ENCODE data around the gene ZNF518A. TPM values are rescaled to one million over a fixed set of nuclear protein-coding genes. Genes with fewer than 3 reads are reported as not detected.

Gene ZNF518A
- polyA plus RNA-seq, 1 experiment, result 2.6 TPM

- DNase-seq (ENCODE audit: low read depth), result no peak
- no peaks in the 10 kb centered on the region for H3K36me3 ChIP-seq (ENCODE audit: control insufficient read depth, insufficient read depth, low read length)
- TF ChIP-seq, protein P1, sequence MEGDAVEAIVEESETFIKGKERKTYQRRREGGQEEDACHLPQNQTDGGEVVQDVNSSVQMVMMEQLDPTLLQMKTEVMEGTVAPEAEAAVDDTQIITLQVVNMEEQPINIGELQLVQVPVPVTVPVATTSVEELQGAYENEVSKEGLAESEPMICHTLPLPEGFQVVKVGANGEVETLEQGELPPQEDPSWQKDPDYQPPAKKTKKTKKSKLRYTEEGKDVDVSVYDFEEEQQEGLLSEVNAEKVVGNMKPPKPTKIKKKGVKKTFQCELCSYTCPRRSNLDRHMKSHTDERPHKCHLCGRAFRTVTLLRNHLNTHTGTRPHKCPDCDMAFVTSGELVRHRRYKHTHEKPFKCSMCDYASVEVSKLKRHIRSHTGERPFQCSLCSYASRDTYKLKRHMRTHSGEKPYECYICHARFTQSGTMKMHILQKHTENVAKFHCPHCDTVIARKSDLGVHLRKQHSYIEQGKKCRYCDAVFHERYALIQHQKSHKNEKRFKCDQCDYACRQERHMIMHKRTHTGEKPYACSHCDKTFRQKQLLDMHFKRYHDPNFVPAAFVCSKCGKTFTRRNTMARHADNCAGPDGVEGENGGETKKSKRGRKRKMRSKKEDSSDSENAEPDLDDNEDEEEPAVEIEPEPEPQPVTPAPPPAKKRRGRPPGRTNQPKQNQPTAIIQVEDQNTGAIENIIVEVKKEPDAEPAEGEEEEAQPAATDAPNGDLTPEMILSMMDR (IDR thresholded peaks at IDR 0.05; ENCODE audit: insufficient read depth, low read depth, low read length), result no peak
- peak overlapping the region; percentile 23; the same call in 1 of the 2 replicates for H3K4me3 ChIP-seq (ENCODE audit: low read depth, low read length)
- H3K27me3 ChIP-seq (ENCODE audit: control insufficient read depth, insufficient read depth, low read length), result no peaks in the 10 kb centered on the region
- ChIA-PET CTCF (interaction anchor here (1.2 kb wide), 1 partner anchor 108 kb away, joined by 5 read pairs; no protein-coding TSS in a partner anchor), POLR2A (no interaction called here)
Observed at GRCh38 chr10:96124230-96125141, 5.6 kb upstream of the ZNF518A start.

- Histone ChIP-seq H3K36me3 (ENCODE audit: control insufficient read depth, insufficient read depth, low read length) (no peaks in the 10 kb centered on the region), H3K27me3 (ENCODE audit: control insufficient read depth, insufficient read depth, low read length) (no peaks in the 10 kb centered on the region), H3K4me3 (ENCODE audit: low read depth, low read length) (no peak overlapping the region)
- POLR2A ChIA-PET, result no interaction called here
- no peak for DNase-seq (ENCODE audit: low read depth)
- TF ChIP-seq, protein P1 (IDR thresholded peaks at IDR 0.05; ENCODE audit: insufficient read depth, low read depth, low read length), result no peak
- CTCF ChIA-PET, result no interaction called here
Observed at GRCh38 chr10:96125142-96125515, 5.0 kb upstream of the ZNF518A start.

DNA sequence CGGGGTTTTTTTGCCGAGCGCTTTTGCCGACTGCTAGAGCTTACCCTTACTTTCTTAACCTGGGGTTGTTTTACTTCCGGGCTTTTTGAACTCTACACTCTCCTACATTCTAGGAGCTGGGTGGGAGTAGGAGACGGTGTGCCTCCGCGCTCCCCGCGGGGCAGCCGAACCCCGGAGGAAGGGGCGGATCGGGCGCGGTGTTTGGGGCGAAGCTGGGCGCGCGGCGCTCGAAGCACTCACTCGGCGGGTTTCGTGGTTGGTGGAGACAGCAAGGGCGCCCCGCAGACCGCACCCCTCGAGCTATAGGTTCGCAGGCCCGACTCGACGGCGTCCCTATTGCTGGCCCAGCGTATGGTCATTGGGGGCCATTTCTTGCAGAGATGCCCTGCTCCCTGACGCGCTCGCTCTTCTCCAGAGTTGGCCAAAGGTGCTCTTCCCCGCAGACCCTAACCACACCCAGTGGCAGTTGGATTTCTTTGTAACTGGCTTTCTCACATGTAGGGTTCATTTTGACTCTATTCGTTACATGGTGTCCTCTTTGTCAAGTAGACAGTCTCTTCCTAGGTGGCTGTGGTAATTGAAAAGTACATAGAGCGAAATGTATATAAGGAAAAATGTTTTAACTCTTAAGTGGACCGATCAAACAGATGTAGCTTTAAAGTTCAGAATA is 364 bp downstream of the ZNF518A start:
- DNase-seq (ENCODE audit: low read depth), result peak; percentile 4
- CTCF ChIA-PET, result no interaction called here
- TF ChIP-seq, protein P1 (IDR thresholded peaks at IDR 0.05; ENCODE audit: insufficient read depth, low read depth, low read length), result peak; percentile 9; the same call in 1 of the 2 replicates
- POLR2A ChIA-PET, result no interaction called here
- Histone ChIP-seq H3K36me3 (ENCODE audit: control insufficient read depth, insufficient read depth, low read length) (no peaks in the 10 kb centered on the region), H3K4me3 (ENCODE audit: low read depth, low read length) (peak overlapping the region; percentile 65), H3K27me3 (ENCODE audit: control insufficient read depth, insufficient read depth, low read length) (no peaks in the 10 kb centered on the region)

GRCh38 chr10:96131621-96132020 is 1.5 kb downstream of the ZNF518A start:
- H3K36me3 ChIP-seq (ENCODE audit: control insufficient read depth, insufficient read depth, low read length), result no peaks in the 10 kb centered on the region
- DNase-seq (ENCODE audit: low read depth), result no peak
- TF ChIP-seq, protein P1 (IDR thresholded peaks at IDR 0.05; ENCODE audit: insufficient read depth, low read depth, low read length), result no peak
- CTCF ChIA-PET, result no interaction called here
- no peaks in the 10 kb centered on the region for H3K27me3 ChIP-seq (ENCODE audit: control insufficient read depth, insufficient read depth, low read length)
- no peak overlapping the region for H3K4me3 ChIP-seq (ENCODE audit: low read depth, low read length)
- POLR2A ChIA-PET, result no interaction called here

DNA sequence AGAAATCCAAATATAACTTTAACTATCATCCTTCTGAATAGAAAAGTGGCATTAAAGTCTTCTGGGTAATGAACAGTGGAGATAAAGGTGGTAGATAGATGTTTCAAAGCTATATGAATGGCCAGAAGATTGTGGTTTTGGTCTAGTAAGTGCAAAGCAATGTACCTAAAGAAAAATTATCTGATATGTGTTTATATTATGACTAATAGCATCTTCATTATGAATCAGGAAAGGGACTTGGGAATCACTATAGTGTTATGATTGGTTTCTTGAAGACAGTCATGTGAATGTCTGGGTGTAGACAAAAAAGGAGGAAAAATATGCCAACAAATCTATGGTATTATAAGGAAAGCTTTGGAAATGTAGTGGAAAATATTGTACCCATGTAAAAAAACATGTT is 3.0 kb downstream of the ZNF518A start:
- 0 out of 2 replicates have a peak, but pooled peaks cover 1% of the 10 kb centered on the region for H3K36me3 ChIP-seq (ENCODE audit: control insufficient read depth, insufficient read depth, low read length)
- ChIA-PET CTCF (no interaction called here), POLR2A (no interaction called here)
- no peaks in the 10 kb centered on the region for H3K27me3 ChIP-seq (ENCODE audit: control insufficient read depth, insufficient read depth, low read length)
- H3K4me3 ChIP-seq (ENCODE audit: low read depth, low read length), result no peak overlapping the region
- TF ChIP-seq, protein P1 (IDR thresholded peaks at IDR 0.05; ENCODE audit: insufficient read depth, low read depth, low read length), result no peak
- no peak for DNase-seq (ENCODE audit: low read depth)

Data from BJ (cell line).